K562 (cell line): ENCODE data around the gene POLR2H. TPM values are rescaled to one million over a fixed set of nuclear protein-coding genes. Genes with fewer than 3 reads are reported as not detected.

Source experiments
- CBX5 ChIP-seq: IDR thresholded peaks from 2 replicates; pipeline ENCODE4 v1.6.1; 2014; ENCODE audit warnings: low read depth, borderline replicate concordance
- CHD7 ChIP-seq: fragments of 200-600 bp; sonication (generic); IDR thresholded peaks from one replicate; pipeline ENCODE4 v1.6.1; 2012; ENCODE audit warnings: mild to moderate bottlenecking, low read depth, low read length, inconsistent platforms
- ERF ChIP-seq: fragments of 450-650 bp; formaldehyde crosslinking; IDR thresholded peaks from 2 replicates; pipeline ENCODE4 v1.4.0; 2020; ENCODE audit warnings: mild to moderate bottlenecking, mixed read lengths
- KDM1A ChIP-seq, 2 experiments: fragments of 450-650 bp; IDR thresholded peaks; 2 replicates each; pipeline ENCODE4 v1.6.1; 2016; ENCODE audit warnings: mild to moderate bottlenecking in 2 of 2
- PHF8 ChIP-seq: fragments of 200-600 bp; sonication (generic); IDR thresholded peaks from 2 replicates; pipeline ENCODE4 v1.6.1; 2012; ENCODE audit warnings: mixed run types, mild to moderate bottlenecking, inconsistent platforms, low read length, moderate library complexity, borderline replicate concordance
- TSHZ1 ChIP-seq: fragments of 250-450 bp; sonication (Bioruptor Pico); IDR thresholded peaks from 2 replicates; pipeline ENCODE4 v1.4.0; 2020; ENCODE audit warnings: mild to moderate bottlenecking, moderate library complexity
- USF2 ChIP-seq: sonication (generic); formaldehyde crosslinking; IDR thresholded peaks from 2 replicates; pipeline ENCODE4 v1.5.0; 2020; ENCODE audit warnings: missing genetic modification reagents
- ZNF263 ChIP-seq: sonication (generic); formaldehyde crosslinking; IDR thresholded peaks from 2 replicates; pipeline ENCODE4 v1.8.0; 2022; ENCODE audit warnings: mild to moderate bottlenecking, missing genetic modification reagents, borderline replicate concordance
- polyA plus RNA-seq, 8 experiments: library from polyadenylated mRNA; depleted of rRNA in 4 of 8; stranded (reverse) in 5 of 8; unstranded in 3 of 8; fragments of >200 nt; fragmentation: Nextera tagmentation in 2 of 8; fragmentation: Illumina TruSeq in 1 of 8; extraction: Ambion mirVana in 2 of 8; extraction: Trizol in 1 of 8; gene quantifications; 2 replicates each; pipeline versions ENCODE4 v1.2.1 to v1.2.3, GENCODE V29; 2011 to 2014; ENCODE audit warnings: inconsistent platforms in 1 of 8, missing spikeins in 1 of 8
- total RNA-seq, 7 experiments: library from RNA; depleted of rRNA in 6 of 7; stranded (reverse); fragments of >200 nt in 6 of 7; fragmentation: Illumina TruSeq in 2 of 7; extraction: Trizol in 2 of 7; gene quantifications; 2 replicates each; pipeline versions ENCODE4 v1.2.1 to v1.2.3, GENCODE V29; 2011 to 2021; ENCODE audit warnings: low replicate concordance in 1 of 7

Gene POLR2H
- total and polyA plus RNA-seq, 9 of the 15 experiments (the other 6 are each of a cell fraction or from before 2014, with no cell fraction given), result 128 to 512 (median 220) TPM

GRCh38 chr3:184381261-184382224 is 20.0 kb downstream of the POLR2H start (continued):
- no peak for TF ChIP-seq CHD7
- TF ChIP-seq ERF (CRISPR knock-in tag), result no peak
- TF ChIP-seq PHF8, result no peak
- no peak for TF ChIP-seq CBX5
- TF ChIP-seq ZNF263, result peak; percentile 24; the same call in 1 of the 2 replicates
- TF ChIP-seq TSHZ1, result no peak
- no peak for TF ChIP-seq USF2 (CRISPR knock-in tag)
- TF ChIP-seq KDM1A (IDR thresholded peaks at IDR 0.05), result peak; percentile 35 to 82; a peak in 3 of 4 replicates
